Measurements from ENCODE around the gene RCSD1.

RCSD1 gene

GRCh38 chr1:167723707-167724323 lies 93.8 kb downstream of the RCSD1 start:
- peak overlapping the region; percentile 66 for H3K4me3 ChIP-seq (replicated peaks; ENCODE audit: low read depth, low read length)
- DNase-seq (ENCODE audit: low read depth): no peak
- TF ChIP-seq CTCF (IDR thresholded peaks at IDR 0.05; ENCODE audit: low read length, missing control alignments): no peak

- no peak for DNase-seq (ENCODE audit: low read depth)
- no peak for TF ChIP-seq CTCF (IDR thresholded peaks at IDR 0.05; ENCODE audit: low read length, missing control alignments)
- peak overlapping the region; percentile 13 for H3K4me3 ChIP-seq (replicated peaks; ENCODE audit: low read depth, low read length)
Measured at GRCh38 chr1:167726008-167726407, 96.0 kb downstream of the RCSD1 start.

- H3K4me3 ChIP-seq (replicated peaks; ENCODE audit: low read depth, low read length): no peak overlapping the region
- no peak for DNase-seq (ENCODE audit: low read depth)
- no peak for TF ChIP-seq CTCF (IDR thresholded peaks at IDR 0.05; ENCODE audit: low read length, missing control alignments)
Measured at GRCh38 chr1:167728818-167729410, 98.9 kb downstream of the RCSD1 start.

- no peak overlapping the region for H3K4me3 ChIP-seq (replicated peaks; ENCODE audit: low read depth, low read length)
- TF ChIP-seq CTCF (IDR thresholded peaks at IDR 0.05; ENCODE audit: low read length, missing control alignments): no peak
- no peak for DNase-seq (ENCODE audit: low read depth)
Measured at GRCh38 chr1:167734227-167734626, 104.2 kb downstream of the RCSD1 start.

- TF ChIP-seq CTCF (IDR thresholded peaks at IDR 0.05; ENCODE audit: low read length, missing control alignments): no peak
- no peak for DNase-seq (ENCODE audit: low read depth)
- H3K4me3 ChIP-seq (replicated peaks; ENCODE audit: low read depth, low read length): no peak overlapping the region
Measured at GRCh38 chr1:167734841-167735240, 104.8 kb downstream of the RCSD1 start.

- TF ChIP-seq CTCF (IDR thresholded peaks at IDR 0.05; ENCODE audit: low read length, missing control alignments): no peak
- H3K4me3 ChIP-seq (replicated peaks; ENCODE audit: low read depth, low read length): no peak overlapping the region
- no peak for DNase-seq (ENCODE audit: low read depth)
Measured at GRCh38 chr1:167737169-167737568, 107.1 kb downstream of the RCSD1 start.

GRCh38 chr1:167738158-167738557 lies 108.1 kb downstream of the RCSD1 start:
- no peak overlapping the region for H3K4me3 ChIP-seq (replicated peaks; ENCODE audit: low read depth, low read length)
- TF ChIP-seq CTCF (IDR thresholded peaks at IDR 0.05; ENCODE audit: low read length, missing control alignments): no peak
- no peak for DNase-seq (ENCODE audit: low read depth)
